GM18498 (cell line): ENCODE data around the gene RCL1.
A peak's percentile ranks its signal among the peaks of the same experiment; 100 is the strongest.

Experiments used
- ATAC-seq: cut with Tn5 transposase; IDR thresholded peaks from one replicate; pipeline ENCODE4 v1.9.1; 2021; ENCODE audit warnings: mild to moderate bottlenecking, moderate library complexity; ENCODE audit not compliant: unreplicated experiment

Gene RCL1

GRCh38 chr9:4805191-4805918 is 12.6 kb downstream of the RCL1 start:
- no peak for ATAC-seq

DNA sequence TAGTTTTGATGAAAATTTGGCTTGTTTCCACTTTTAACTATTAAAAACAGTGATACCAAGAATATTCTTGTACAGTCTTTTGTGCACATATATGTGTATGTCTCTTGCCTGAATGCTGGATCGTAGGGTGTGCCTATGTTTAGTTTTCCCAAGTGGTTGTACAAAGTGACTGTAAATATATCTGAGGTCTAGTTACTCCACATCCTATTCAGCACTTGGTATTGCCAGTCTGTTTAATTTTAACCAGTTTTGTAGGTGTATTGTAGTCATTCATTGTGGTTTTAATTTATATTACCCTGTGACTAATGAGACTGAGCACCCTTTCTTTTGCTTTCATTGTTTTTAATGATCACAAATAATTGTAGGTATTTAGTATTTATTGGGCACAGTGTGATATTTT is 17.8 kb downstream of the RCL1 start:
- ATAC-seq = no peak

DNA sequence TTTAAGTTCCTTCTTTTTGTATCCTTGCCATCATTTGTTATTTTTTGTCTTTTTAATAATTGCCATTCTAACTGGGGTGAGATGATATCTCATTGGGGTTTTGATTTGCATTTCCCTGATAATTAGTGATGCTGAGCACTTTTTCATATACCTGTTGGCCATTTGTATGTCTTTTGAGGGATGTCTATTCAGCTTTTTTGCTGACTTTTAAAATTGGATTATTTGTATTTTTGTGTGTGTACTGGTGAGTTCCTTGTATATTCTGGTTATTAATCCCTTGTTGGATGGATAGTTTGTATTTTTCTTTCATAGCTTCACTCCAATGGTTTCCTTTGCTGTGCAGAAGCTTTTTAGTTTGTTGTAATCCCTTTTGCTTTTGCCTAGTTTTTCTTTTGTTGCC is 19.1 kb downstream of the RCL1 start:
- ATAC-seq = no peak

- ATAC-seq = no peak
Measured at GRCh38 chr9:4812858-4813257, 20.1 kb downstream of the RCL1 start.

- ATAC-seq = peak; percentile 60
Measured at GRCh38 chr9:4814913-4815312, 22.2 kb downstream of the RCL1 start.

GRCh38 chr9:4815381-4815956 is 22.7 kb downstream of the RCL1 start:
- peak; percentile 42 for ATAC-seq

GRCh38 chr9:4820168-4820567 is 27.4 kb downstream of the RCL1 start:
- ATAC-seq = no peak

DNA sequence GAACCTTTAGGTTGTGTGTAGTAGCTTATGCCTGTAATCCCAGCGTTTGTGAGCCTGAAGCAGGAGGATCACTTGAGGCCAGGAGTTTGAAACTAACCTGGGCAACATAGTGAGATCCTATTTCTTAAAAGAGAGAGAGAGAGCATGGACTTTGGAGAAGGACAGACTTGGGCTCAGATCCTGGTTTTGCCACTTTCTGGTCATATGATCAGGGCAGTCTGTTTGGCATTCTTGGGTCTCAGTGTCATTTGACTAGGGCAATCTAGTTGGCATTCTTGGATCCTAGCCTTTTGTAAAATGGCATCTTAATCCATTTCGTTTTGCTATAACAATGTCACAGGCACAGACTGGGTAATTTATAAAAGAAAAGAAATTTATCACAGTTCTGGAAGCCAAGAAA is 28.4 kb downstream of the RCL1 start:
- ATAC-seq = no peak

DNA sequence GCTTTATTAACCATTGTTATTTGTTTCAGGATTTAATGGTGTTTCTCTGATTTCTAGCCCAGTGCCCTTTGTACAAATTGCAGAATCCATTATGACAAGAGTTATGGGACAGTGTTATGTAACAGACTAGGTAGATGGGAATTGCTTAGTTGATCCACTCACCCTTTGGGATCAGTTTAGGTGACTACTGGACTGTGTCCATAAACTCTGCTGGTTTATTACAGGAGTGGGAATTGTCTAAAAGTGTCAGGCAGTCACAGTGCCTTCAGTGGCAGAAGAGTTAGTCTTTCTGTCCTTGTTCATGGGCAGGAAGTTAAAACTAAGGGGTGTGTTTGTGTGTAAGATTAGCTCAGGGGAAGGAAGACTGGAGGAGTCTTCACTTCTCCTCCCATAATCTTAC is 29.3 kb downstream of the RCL1 start:
- no peak for ATAC-seq

GRCh38 chr9:4826417-4827166 is 33.8 kb downstream of the RCL1 start:
- no peak for ATAC-seq

- no peak for ATAC-seq
Measured at GRCh38 chr9:4827224-4827623, 34.5 kb downstream of the RCL1 start.

GRCh38 chr9:4828761-4829160 is 36.0 kb downstream of the RCL1 start:
- no peak for ATAC-seq

DNA sequence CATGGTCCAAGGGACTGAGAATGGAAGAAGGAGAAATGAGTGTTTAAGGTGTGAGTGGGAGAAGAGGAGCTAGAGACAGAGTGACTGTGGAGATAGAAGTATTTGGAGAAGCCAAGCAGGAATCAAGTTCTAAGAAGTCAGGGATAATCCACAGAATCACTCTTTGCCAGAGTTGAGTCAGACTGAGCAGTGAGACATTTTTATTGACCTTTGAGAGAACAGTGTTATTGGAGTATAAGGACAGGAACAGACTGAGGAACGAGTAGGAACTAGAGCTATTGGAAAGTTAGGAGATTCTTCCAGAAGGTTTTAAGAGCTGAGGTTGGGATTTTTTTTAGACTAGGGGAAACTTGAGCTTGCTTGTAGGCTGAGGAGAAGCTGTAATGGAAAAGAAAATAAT is 37.2 kb downstream of the RCL1 start:
- no peak for ATAC-seq

- no peak for ATAC-seq
Measured at GRCh38 chr9:4830699-4831098, 38.0 kb downstream of the RCL1 start.

DNA sequence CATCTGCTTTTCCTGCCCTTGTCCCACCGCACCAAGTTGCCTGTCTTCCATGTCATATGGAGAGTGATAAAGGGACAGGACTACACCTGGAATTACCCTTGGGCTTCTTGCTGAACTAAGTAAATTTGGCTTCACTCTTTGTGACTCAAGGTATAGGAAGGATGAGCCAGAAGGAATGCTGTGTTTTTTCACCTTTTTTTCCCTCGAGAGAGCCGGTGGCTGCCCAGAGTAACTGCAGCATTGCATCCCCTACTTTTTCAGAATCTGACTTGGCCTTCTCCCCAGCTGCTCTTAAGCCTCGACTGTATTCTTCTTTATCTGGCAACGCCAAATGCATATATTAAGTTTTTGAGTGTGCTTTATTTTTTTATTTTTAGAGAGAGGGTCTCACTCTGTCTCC is 38.4 kb downstream of the RCL1 start:
- no peak for ATAC-seq

DNA sequence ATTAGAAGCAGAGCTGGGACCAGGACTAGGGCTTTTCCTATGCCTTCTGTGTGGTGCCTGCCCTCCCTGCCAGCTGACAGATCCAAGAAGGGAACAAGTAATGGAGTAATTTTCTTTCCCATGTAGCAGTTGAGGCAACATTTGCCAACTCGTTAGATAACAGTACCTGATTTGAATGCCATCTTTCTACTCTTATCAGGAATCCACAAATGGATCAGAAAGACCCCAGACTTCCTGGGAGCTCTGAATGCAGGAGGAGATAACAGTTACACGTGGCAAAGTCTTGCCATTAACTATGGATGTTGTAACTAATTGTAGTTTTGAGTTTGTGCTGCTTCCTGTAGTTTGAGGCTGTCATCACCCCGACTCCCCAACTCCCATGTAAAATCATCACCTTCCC is 39.2 kb downstream of the RCL1 start:
- ATAC-seq = no peak

DNA sequence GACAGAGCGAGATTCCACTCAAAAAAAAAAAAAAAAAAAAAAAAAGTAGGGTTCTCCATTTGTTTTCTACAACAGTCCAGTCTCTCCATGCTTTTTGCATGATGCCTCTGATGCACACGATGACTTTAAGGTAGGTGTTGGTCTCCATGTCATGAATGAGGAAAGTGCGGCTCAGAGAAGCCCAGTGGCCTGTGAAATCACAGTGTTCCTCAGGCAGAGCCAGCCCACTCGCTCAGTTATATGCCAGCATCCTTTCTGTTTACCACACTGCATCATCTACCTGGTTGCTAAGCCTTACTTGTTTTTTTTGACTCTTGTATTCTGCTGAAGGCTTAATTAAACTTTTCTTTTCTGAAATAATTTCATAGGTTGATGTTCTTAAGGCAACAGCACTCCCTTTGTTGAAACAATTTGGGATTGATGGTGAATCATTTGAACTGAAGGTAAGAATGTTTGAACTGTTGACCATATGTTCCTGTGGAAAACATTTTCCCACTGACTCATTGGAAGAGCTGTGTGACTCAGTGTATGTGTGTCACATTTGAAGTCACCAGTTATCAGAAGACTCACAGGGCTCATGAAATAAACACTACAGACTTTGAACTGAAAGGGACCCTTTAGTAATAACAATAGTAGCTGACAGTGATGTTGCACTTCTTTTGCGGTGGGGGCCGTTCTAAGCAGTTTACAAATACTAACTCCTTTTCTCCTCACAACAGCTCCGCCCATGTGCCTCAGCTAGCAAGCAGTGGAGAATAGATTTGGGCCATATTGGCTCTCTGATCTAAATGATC is 40.2 kb downstream of the RCL1 start:
- no peak for ATAC-seq

- ATAC-seq = no peak
Measured at GRCh38 chr9:4833781-4834560, 41.2 kb downstream of the RCL1 start.

- no peak for ATAC-seq
Measured at GRCh38 chr9:4836676-4837075, 43.9 kb downstream of the RCL1 start.
